Neural progenitor cell (in vitro differentiated cells): ENCODE data around the gene HOXD3. TPM values are rescaled to one million over a fixed set of nuclear protein-coding genes. Genes with fewer than 3 reads are reported as not detected.

Experiments
- DNase-seq: peaks from one replicate; pipeline ENCODE4 v3.0.0-alpha.2; 2016; ENCODE audit warnings: low spot score
- H2AFZ ChIP-seq: fragments of 200-600 bp; sonication (generic); replicated peaks from 2 replicates; pipeline ENCODE4 v1.6.1; 2016; ENCODE audit warnings: antibody characterized with exemption
- H3F3A ChIP-seq: fragments of 200-600 bp; sonication (generic); 2 replicates; pipeline ENCODE4 v1.6.1; 2016; ENCODE audit warnings: antibody characterized with exemption, low read depth
- H3K27ac ChIP-seq: fragments of 200-600 bp; sonication (generic); 2 replicates; pipeline ENCODE4 v1.5.1; 2016; ENCODE audit warnings: mild to moderate bottlenecking
- H3K27me3 ChIP-seq: fragments of 200-600 bp; sonication (generic); 2 replicates; pipeline ENCODE4 v1.6.1; 2016; ENCODE audit warnings: mild to moderate bottlenecking, moderate library complexity
- H3K36me3 ChIP-seq: fragments of 200-600 bp; sonication (generic); 2 replicates; pipeline ENCODE4 v1.5.1; 2016
- H3K4me1 ChIP-seq: fragments of 200-600 bp; sonication (generic); 2 replicates; pipeline ENCODE4 v1.6.1; 2016; ENCODE audit warnings: mixed run types
- H3K4me2 ChIP-seq: fragments of 200-600 bp; sonication (generic); 2 replicates; pipeline ENCODE4 v1.6.1; 2016
- H3K4me3 ChIP-seq: fragments of 200-600 bp; sonication (generic); 2 replicates; pipeline ENCODE4 v1.5.1; 2016
- H3K79me2 ChIP-seq: fragments of 200-600 bp; sonication (generic); 2 replicates; pipeline ENCODE4 v1.6.1; 2016; ENCODE audit warnings: low read depth
- H3K9ac ChIP-seq: fragments of 200-600 bp; sonication (generic); 2 replicates; pipeline ENCODE4 v1.6.1; 2016
- H3K9me3 ChIP-seq: fragments of 200-600 bp; sonication (generic); 2 replicates; pipeline ENCODE4 v1.5.1; 2016; ENCODE audit warnings: low read depth
- H4K20me1 ChIP-seq: fragments of 200-600 bp; sonication (generic); 2 replicates; pipeline ENCODE4 v1.6.1; 2016; ENCODE audit warnings: low read depth
- H3K27ac Mint-ChIP-seq: 3 replicates; pipeline ENCODE4 v1.8.0; 2021; ENCODE audit warnings: mixed read lengths
- H3K27me3 Mint-ChIP-seq: 2 replicates; pipeline ENCODE4 v1.8.0; 2022; ENCODE audit warnings: low read depth, mild to moderate bottlenecking, inconsistent platforms, moderate library complexity, mixed read lengths; ENCODE audit not compliant: insufficient read depth
- H3K36me3 Mint-ChIP-seq: 3 replicates; pipeline ENCODE4 v1.8.0; 2021; ENCODE audit warnings: mixed read lengths
- H3K4me1 Mint-ChIP-seq: 3 replicates; pipeline ENCODE4 v1.8.0; 2021; ENCODE audit warnings: mixed read lengths
- H3K4me3 Mint-ChIP-seq: 3 replicates; pipeline ENCODE4 v1.8.0; 2021; ENCODE audit warnings: mild to moderate bottlenecking, moderate library complexity, mixed read lengths
- H3K9me3 Mint-ChIP-seq: 3 replicates; pipeline ENCODE4 v1.8.0; 2020; ENCODE audit warnings: mixed read lengths
- CTCF ChIP-seq: fragments of 200-600 bp; sonication (generic); IDR thresholded peaks from 2 replicates; pipeline ENCODE4 v1.5.1; 2017; ENCODE audit warnings: antibody characterized with exemption, mild to moderate bottlenecking
- EZH2 ChIP-seq: fragments of 200-600 bp; sonication (generic); IDR thresholded peaks from 2 replicates; pipeline ENCODE4 v1.6.1; 2017; ENCODE audit warnings: antibody characterized with exemption, mild to moderate bottlenecking, moderate library complexity
- EZH2phosphoT487 ChIP-seq: fragments of 200-600 bp; sonication (generic); IDR thresholded peaks from 2 replicates; pipeline ENCODE4 v1.6.1; 2017; ENCODE audit warnings: antibody characterized with exemption
- total RNA-seq: library from RNA; depleted of rRNA; stranded (reverse); fragments of >200 nt; gene quantifications from 2 replicates; pipeline ENCODE4 v1.2.3, GENCODE V29; 2015; ENCODE audit warnings: low replicate concordance

HOXD3 gene
- not detected in 2 replicates for total RNA-seq

- H2AFZ ChIP-seq, result no peak within 1 kb of the TSS
- no peak within 1 kb of the TSS for H3K27ac Mint-ChIP-seq
- no peaks in the 10 kb centered on the region for H3K36me3 ChIP-seq
- peak within 1 kb of the TSS; percentile 2 for H3K4me3 Mint-ChIP-seq
- H3K27me3 Mint-ChIP-seq, result peaks cover 94% of the 10 kb centered on the region
- no peak within 1 kb of the TSS for H3K27ac ChIP-seq
- no peaks in the 10 kb centered on the region for H3K79me2 ChIP-seq
- peaks cover 95% of the 10 kb centered on the region for H4K20me1 ChIP-seq
- H3K4me2 ChIP-seq, result no peak within 1 kb of the TSS
- H3F3A ChIP-seq, result no peaks in the 10 kb centered on the region
- TF ChIP-seq CTCF (no peak), EZH2phosphoT487 (peak; percentile 99)
- H3K9me3 ChIP-seq, result no peaks in the 10 kb centered on the region
- H3K4me1 ChIP-seq, result no peaks in the 10 kb centered on the region
- no peaks in the 10 kb centered on the region for H3K36me3 Mint-ChIP-seq
- no peak for DNase-seq
- H3K4me3 ChIP-seq, result no peak within 1 kb of the TSS
- H3K9me3 Mint-ChIP-seq, result peaks cover 2% of the 10 kb centered on the region
- no peak within 1 kb of the TSS for H3K9ac ChIP-seq
- H3K4me1 Mint-ChIP-seq, result peaks cover 9% of the 10 kb centered on the region
- peaks cover 100% of the 10 kb centered on the region for H3K27me3 ChIP-seq
These were observed at the start of gene HOXD3 for GRCh38 chr2:176156807-176157498. Gene HOXD3, plus strand, starts transcription at chr2:176157307. Its CDS starts 11,808 bp downstream, at chr2:176169115.

GRCh38 chr2:176107731-176108181, 49.4 kb upstream of the HOXD3 start:
- DNase-seq, result peak; percentile 66
- H3K27ac Mint-ChIP-seq, result no peak overlapping the region
- H3K36me3 Mint-ChIP-seq, result no peaks in the 10 kb centered on the region
- H3K4me3 ChIP-seq, result no peak overlapping the region
- no peaks in the 10 kb centered on the region for H3K4me1 ChIP-seq
- no peak overlapping the region for H3K27ac ChIP-seq
- peaks cover 100% of the 10 kb centered on the region for H3K27me3 ChIP-seq
- TF ChIP-seq EZH2, result peak; percentile 74
- no peak for TF ChIP-seq CTCF
- TF ChIP-seq EZH2phosphoT487, result no peak
- H3K4me1 Mint-ChIP-seq, result peaks cover 15% of the 10 kb centered on the region
- no peak overlapping the region for H2AFZ ChIP-seq
- no peaks in the 10 kb centered on the region for H3K79me2 ChIP-seq
- peak overlapping the region; percentile 59 for H3K4me2 ChIP-seq
- no peaks in the 10 kb centered on the region for H3F3A ChIP-seq
- H3K9me3 ChIP-seq, result no peaks in the 10 kb centered on the region
- H4K20me1 ChIP-seq, result peaks cover 96% of the 10 kb centered on the region
- H3K36me3 ChIP-seq, result no peaks in the 10 kb centered on the region
- H3K9me3 Mint-ChIP-seq, result peaks cover 8% of the 10 kb centered on the region
- H3K27me3 Mint-ChIP-seq, result peaks cover 85% of the 10 kb centered on the region
- no peak overlapping the region for H3K4me3 Mint-ChIP-seq
- H3K9ac ChIP-seq, result no peak overlapping the region

- Mint-ChIP-seq H3K36me3 (no peaks in the 10 kb centered on the region), H3K4me1 (peaks cover 15% of the 10 kb centered on the region), H3K9me3 (peaks cover 10% of the 10 kb centered on the region), H3K4me3 (no peak overlapping the region), H3K27ac (no peak overlapping the region), H3K27me3 (peaks cover 85% of the 10 kb centered on the region)
- no peaks in the 10 kb centered on the region for H3K36me3 ChIP-seq
- no peaks in the 10 kb centered on the region for H3K79me2 ChIP-seq
- no peaks in the 10 kb centered on the region for H3K4me1 ChIP-seq
- TF ChIP-seq EZH2 (peak; percentile 94), CTCF (no peak), EZH2phosphoT487 (peak; percentile 94)
- no peak overlapping the region for H3K27ac ChIP-seq
- no peak overlapping the region for H3K4me2 ChIP-seq
- H3K27me3 ChIP-seq, result peaks cover 100% of the 10 kb centered on the region
- H3F3A ChIP-seq, result no peaks in the 10 kb centered on the region
- no peak overlapping the region for H2AFZ ChIP-seq
- H4K20me1 ChIP-seq, result peaks cover 96% of the 10 kb centered on the region
- DNase-seq, result no peak
- no peaks in the 10 kb centered on the region for H3K9me3 ChIP-seq
- H3K9ac ChIP-seq, result no peak overlapping the region
- H3K4me3 ChIP-seq, result no peak overlapping the region
These were observed 47.8 kb upstream of the HOXD3 start for GRCh38 chr2:176109192-176109901.
